K562 (cell line): ENCODE measurements around the gene CREB3L4. TPM values are rescaled to one million over a fixed set of nuclear protein-coding genes. Genes with fewer than 3 reads are reported as not detected.

Experiments used
- ATAC-seq: fragments of 200-7000 bp; cut with Tn5 transposase; 3 replicates; pipeline ENCODE4 v1.9.1; 2020; ENCODE audit warnings: moderate library complexity
- BruUV-seq: library from RNA; stranded (reverse); fragments of 400-500 nt; replicated peaks from 2 replicates; lab custom pipeline; 2021; lab: Mats Ljungman, UMichigan
- CTCF ChIA-PET: fragments of 300-600 bp; formaldehyde crosslinking; extraction: SDS; loops from one replicate; lab custom pipeline; 2021; ENCODE audit warnings: low intra/inter-chr PET ratio; lab: Yijun Ruan, JAX
- POLR2A ChIA-PET: fragments of 300-600, 350-650 bp; sonication (Branson Sonifier 250); formaldehyde crosslinking; extraction: SDS; loops from one replicate; lab custom pipeline; 2021; ENCODE audit warnings: antibody characterized with exemption, inconsistent platforms; lab: Yijun Ruan, JAX
- DNase-seq, 4 experiments: peaks; one replicate each; pipeline versions ENCODE4 v3.0.0 to v3.0.0-alpha.2; 2011 to 2018; ENCODE audit warnings: low spot score in 3 of 4, mixed read lengths in 3 of 4; ENCODE audit errors: extremely low read depth in 1 of 4
- FAIRE-seq: peaks from 2 replicates; lab custom pipeline; 2011; peaks lifted over from hg19 to GRCh38; lab: Jason Lieb, UNC
- H2AFZ ChIP-seq: 2 replicates; pipeline ENCODE4 v1.6.0; 2011; ENCODE audit warnings: low read depth, low read length, control low read depth, inconsistent platforms
- H3K27ac ChIP-seq: fragments of 200-600 bp; 3 replicates; pipeline ENCODE4 v1.8.0; 2011; ENCODE audit warnings: low read depth, mild to moderate bottlenecking, control low read depth, inconsistent platforms, low read length, moderate library complexity, mixed read lengths; ENCODE audit errors: extremely low read depth
- H3K27me3 ChIP-seq, 2 experiments: fragments of 300-600 bp in 1 of 2; 2 replicates in 1 of 2; 3 replicates in 1 of 2; pipeline versions ENCODE4 v1.6.0 to v1.8.0; 2011; ENCODE audit warnings: inconsistent platforms in 2 of 2, low read length in 2 of 2, mild to moderate bottlenecking in 1 of 2, mixed read lengths in 1 of 2, moderate library complexity in 1 of 2; ENCODE audit not compliant: control insufficient read depth in 2 of 2, insufficient read depth in 2 of 2
- H3K36me3 ChIP-seq: fragments of 300-600 bp; 3 replicates; pipeline ENCODE4 v1.8.0; 2011; ENCODE audit warnings: mild to moderate bottlenecking, low read length, inconsistent platforms; ENCODE audit not compliant: control insufficient read depth, insufficient read depth
- H3K4me1 ChIP-seq, 2 experiments: fragments of 200-600 bp in 1 of 2; replicated peaks in 1 of 2; 2 replicates in 1 of 2; 3 replicates in 1 of 2; pipeline versions ENCODE4 v1.5.1 to v1.8.0; 2011; ENCODE audit warnings: inconsistent platforms in 2 of 2, low read length in 2 of 2, mild to moderate bottlenecking in 1 of 2, mixed read lengths in 1 of 2, moderate library complexity in 1 of 2; ENCODE audit not compliant: control insufficient read depth in 2 of 2, insufficient read depth in 2 of 2
- H3K4me2 ChIP-seq: 2 replicates; pipeline ENCODE4 v1.6.1; 2011; ENCODE audit warnings: low read length, control low read depth, inconsistent platforms, mixed read lengths; ENCODE audit not compliant: insufficient read depth
- H3K4me3 ChIP-seq: fragments of 200-600 bp; sonication (generic), shearing (Covaris generic); 2 replicates; pipeline ENCODE4 v1.5.1; 2016; ENCODE audit warnings: control low read depth, inconsistent platforms
- H3K79me2 ChIP-seq: fragments of 200-600 bp; 3 replicates; pipeline ENCODE4 v1.8.0; 2011; ENCODE audit warnings: low read length, inconsistent platforms; ENCODE audit not compliant: control insufficient read depth, insufficient read depth
- H3K9ac ChIP-seq, 2 experiments: 2 replicates each; pipeline versions ENCODE4 v1.6.0 to v1.6.1; 2011; ENCODE audit warnings: low read depth in 2 of 2, low read length in 2 of 2, control low read depth in 1 of 2, inconsistent platforms in 1 of 2, mild to moderate bottlenecking in 1 of 2, mixed read lengths in 1 of 2; ENCODE audit not compliant: insufficient read depth in 1 of 2
- H3K9me1 ChIP-seq: one replicate; pipeline ENCODE4 v1.6.0; 2011; ENCODE audit warnings: inconsistent platforms, mild to moderate bottlenecking, low read length, moderate library complexity; ENCODE audit not compliant: control insufficient read depth, insufficient read depth
- H3K9me3 ChIP-seq: replicated peaks from 2 replicates; pipeline ENCODE4 v1.5.1; 2011; ENCODE audit warnings: low read depth, low read length, inconsistent platforms; ENCODE audit not compliant: control insufficient read depth, insufficient read depth
- H4K20me1 ChIP-seq: replicated peaks from 2 replicates; pipeline ENCODE4 v1.6.1; 2011; ENCODE audit warnings: low read length, inconsistent platforms, mixed read lengths; ENCODE audit not compliant: control insufficient read depth, insufficient read depth
- BRD4 ChIP-seq: fragments of 200-600 bp; sonication (generic); IDR thresholded peaks from 2 replicates; pipeline ENCODE4 v1.6.1; 2017; ENCODE audit warnings: inconsistent platforms
- BRD9 ChIP-seq: fragments of 450-650 bp; IDR thresholded peaks from 2 replicates; pipeline ENCODE4 v1.6.1; 2018; ENCODE audit warnings: low read depth; ENCODE audit not compliant: partially characterized antibody
- IRF9 ChIP-seq: fragments of 450-650 bp; IDR thresholded peaks from 2 replicates; pipeline ENCODE4 v1.6.1; 2016; ENCODE audit warnings: missing biosample characterization, missing genetic modification characterization
- MXI1 ChIP-seq: IDR thresholded peaks from 2 replicates; pipeline ENCODE4 v1.6.1; 2011; ENCODE audit warnings: low read depth, mild to moderate bottlenecking, improper control_type of control experiment, low read length
- MYC ChIP-seq, 2 experiments: fragments of 250-450 bp in 1 of 2; sonication (Bioruptor Pico) in 1 of 2; IDR thresholded peaks; 2 replicates each; pipeline versions ENCODE4 v1.5.1 to v1.6.1; 2012 to 2021; ENCODE audit warnings: low read depth in 2 of 2, borderline replicate concordance in 1 of 2, improper control_type of control experiment in 1 of 2, low read length in 1 of 2, mild to moderate bottlenecking in 1 of 2, moderate library complexity in 1 of 2
- NBN ChIP-seq: fragments of 450-650 bp; IDR thresholded peaks from 2 replicates; pipeline ENCODE4 v1.6.1; 2016; ENCODE audit warnings: low read depth, mild to moderate bottlenecking
- NCOA2 ChIP-seq, 2 experiments: fragments of 450-650 bp; IDR thresholded peaks; 2 replicates each; pipeline ENCODE4 v1.6.1; 2018; ENCODE audit warnings: mild to moderate bottlenecking in 2 of 2, moderate library complexity in 1 of 2; ENCODE audit not compliant: partially characterized antibody in 2 of 2
- NKRF ChIP-seq: fragments of 450-650 bp; IDR thresholded peaks from 2 replicates; pipeline ENCODE4 v1.6.1; 2016; ENCODE audit warnings: borderline replicate concordance
- PCBP1 ChIP-seq: fragments of 200-400 bp; formaldehyde crosslinking; IDR thresholded peaks from 2 replicates; pipeline ENCODE4 v1.6.1; 2018; ENCODE audit warnings: mild to moderate bottlenecking, low read depth, low read length; ENCODE audit not compliant: poor library complexity, severe bottlenecking
- PHF8 ChIP-seq: fragments of 200-600 bp; sonication (generic); IDR thresholded peaks from 2 replicates; pipeline ENCODE4 v1.6.1; 2012; ENCODE audit warnings: mixed run types, mild to moderate bottlenecking, inconsistent platforms, low read length, moderate library complexity, borderline replicate concordance
- POLR2B ChIP-seq: fragments of 450-650 bp; IDR thresholded peaks from 2 replicates; pipeline ENCODE4 v1.6.1; 2018; ENCODE audit warnings: low read depth; ENCODE audit not compliant: partially characterized antibody
- SMAD1 ChIP-seq: fragments of 150-350 bp; IDR thresholded peaks from 2 replicates; pipeline ENCODE4 v1.6.1; 2014; ENCODE audit warnings: low read length, low read depth; ENCODE audit not compliant: partially characterized antibody
- TAF1 ChIP-seq: IDR thresholded peaks from 2 replicates; pipeline ENCODE4 v1.6.1; 2011; ENCODE audit warnings: mild to moderate bottlenecking, low read length, moderate library complexity; ENCODE audit not compliant: insufficient read depth, control insufficient read depth, severe bottlenecking; ENCODE audit errors: extremely low read depth
- TBP ChIP-seq: optimal IDR thresholded peaks from 2 replicates; pipeline ENCODE3; 2011; ENCODE audit warnings: low read depth, low read length, improper control_type of control experiment
- ZNF384 ChIP-seq: IDR thresholded peaks from 2 replicates; pipeline ENCODE4 v1.6.1; 2012; ENCODE audit warnings: low read depth, low read length, improper control_type of control experiment
- WGBS: fragments of 100-300 bp; shearing (Covaris generic); methylation state at CpG from one replicate; pipeline ENCODE4 v1.1.6; 2016; ENCODE audit warnings: low coverage, mixed read lengths; ENCODE audit not compliant: insufficient coverage; ENCODE audit errors: missing lambda C conversion rate; 5-methylcytosine and 5-hydroxymethylcytosine counted together
- in situ Hi-C: fragments of 300-500 bp; cut with MboI; formaldehyde crosslinking; loops from 4 replicates; pipeline ENCODE4 v1.15.0; 2018; ENCODE audit warnings: inconsistent platforms, mixed read lengths
- intact Hi-C: fragments of 100-400 bp; cut with micrococcal nuclease; formaldehyde crosslinking; loops from 2 replicates; pipeline ENCODE4 v1.14.2; 2022
- polyA plus RNA-seq, 8 experiments: library from polyadenylated mRNA; depleted of rRNA in 4 of 8; stranded (reverse) in 5 of 8; unstranded in 3 of 8; fragments of >200 nt; fragmentation: Nextera tagmentation in 2 of 8; fragmentation: Illumina TruSeq in 1 of 8; extraction: Ambion mirVana in 2 of 8; extraction: Trizol in 1 of 8; gene quantifications; 2 replicates each; pipeline versions ENCODE4 v1.2.1 to v1.2.3, GENCODE V29; 2011 to 2014; ENCODE audit warnings: inconsistent platforms in 1 of 8, missing spikeins in 1 of 8
- total RNA-seq, 7 experiments: library from RNA; depleted of rRNA in 6 of 7; stranded (reverse); fragments of >200 nt in 6 of 7; fragmentation: Illumina TruSeq in 2 of 7; extraction: Trizol in 2 of 7; gene quantifications; 2 replicates each; pipeline versions ENCODE4 v1.2.1 to v1.2.3, GENCODE V29; 2011 to 2021; ENCODE audit warnings: low replicate concordance in 1 of 7
- TF ChIP-seq, protein P1 (sequence below): sonication (generic); formaldehyde crosslinking; IDR thresholded peaks from 2 replicates; pipeline ENCODE4 v1.8.1; 2023; ENCODE audit warnings: mild to moderate bottlenecking, missing genetic modification reagents

Gene CREB3L4
- total and polyA plus RNA-seq, 9 of the 15 experiments (the other 6 are each of a cell fraction or from before 2014, with no cell fraction given): 9.9 to 18.6 (median 13.9) TPM

GRCh38 chr1:153922076-153922971, 45.4 kb upstream of the CREB3L4 start:
- Histone ChIP-seq H3K9ac (peak overlapping the region; percentile 91 to 92), H3K27me3 (no peaks in the 10 kb centered on the region), H3K4me3 (peak overlapping the region; percentile 86), H2AFZ (peak overlapping the region; percentile 79), H3K36me3 (peaks cover 26% of the 10 kb centered on the region; the same call in 2 of the 3 replicates), H4K20me1 (peaks cover 21% of the 10 kb centered on the region), H3K79me2 (peaks cover 50% of the 10 kb centered on the region), H3K9me1 (no peaks in the 10 kb centered on the region), H3K9me3 (no peaks in the 10 kb centered on the region), H3K27ac (peak overlapping the region; percentile 98), H3K4me1 (peaks cover 9 to 30% of the 10 kb centered on the region in 2 experiments), H3K4me2 (peak overlapping the region; percentile 99)
- peak; percentile 86 to 92 (median 87) for DNase-seq
- under 1% methylated on average over 29 of the region's 86 CpGs for WGBS
- in situ Hi-C loops (no loop called here), intact Hi-C loops (loop anchor here (2.0 to 5.0 kb wide), 5 partner anchors 40 to 298 kb away; partner anchors contain the start of gene UBAP2L)
- ChIA-PET CTCF (no interaction called here), POLR2A (interaction anchor here (0.5 to 2.4 kb wide), 17 partner anchors 10 to 85 kb away, joined by 3 to 12 read pairs (median 4); partner anchors contain the start of genes CRTC2, DENND4B and RPS27)
- ATAC-seq: peak; percentile 77
- no peak for FAIRE-seq
- no TSS peak for BruUV-seq
- TF ChIP-seq NBN: peak; percentile 71; the same call in 1 of the 2 replicates
- no peak for TF ChIP-seq IRF9 (tag)
- no peak for TF ChIP-seq MXI1
- peak; percentile 44; the same call in 1 of the 2 replicates for TF ChIP-seq PHF8
- peak; percentile 59 for TF ChIP-seq MYC (IDR thresholded peaks at IDR 0.05; ENCODE audit: low read depth, low read length)
- TF ChIP-seq MYC (CRISPR knock-in tag; IDR thresholded peaks at IDR 0.05; ENCODE audit: borderline replicate concordance, low read depth): no peak
- peak; percentile 58 for TF ChIP-seq TBP
- peak; percentile 58 for TF ChIP-seq ZNF384
- TF ChIP-seq PCBP1: peak; percentile 97
- TF ChIP-seq POLR2B: peak; percentile 58
- TF ChIP-seq BRD9: peak; percentile 28
- no peak for TF ChIP-seq NCOA2 (IDR thresholded peaks at IDR 0.05; ENCODE audit: partially characterized antibody in 2 of 2)
- peak; percentile 37; the same call in 1 of the 2 replicates for TF ChIP-seq NKRF
- TF ChIP-seq TAF1: peak; percentile 90
- peak; percentile 65; the same call in 1 of the 2 replicates for TF ChIP-seq BRD4
- peak; percentile 42 for TF ChIP-seq SMAD1
- TF ChIP-seq, protein P1, sequence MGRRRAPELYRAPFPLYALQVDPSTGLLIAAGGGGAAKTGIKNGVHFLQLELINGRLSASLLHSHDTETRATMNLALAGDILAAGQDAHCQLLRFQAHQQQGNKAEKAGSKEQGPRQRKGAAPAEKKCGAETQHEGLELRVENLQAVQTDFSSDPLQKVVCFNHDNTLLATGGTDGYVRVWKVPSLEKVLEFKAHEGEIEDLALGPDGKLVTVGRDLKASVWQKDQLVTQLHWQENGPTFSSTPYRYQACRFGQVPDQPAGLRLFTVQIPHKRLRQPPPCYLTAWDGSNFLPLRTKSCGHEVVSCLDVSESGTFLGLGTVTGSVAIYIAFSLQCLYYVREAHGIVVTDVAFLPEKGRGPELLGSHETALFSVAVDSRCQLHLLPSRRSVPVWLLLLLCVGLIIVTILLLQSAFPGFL (CRISPR knock-in tag): no peak
